Activated CD8-positive, alpha-beta memory T cell treated with anti-CD3 and anti-CD28 coated beads, Interleukin-2, amount 50 U/mL, for 4 hours (primary cell): ENCODE measurements around the gene KRTAP10-9.
"Not testable (repeated sequence)": the region's sequence is repeated elsewhere in the genome, so short reads cannot be mapped to it uniquely, and the experiment has no call there.

ENCODE experiments used
- DNase-seq: peaks from one replicate; pipeline ENCODE4 v3.0.0-alpha.2; 2020

The KRTAP10-9 gene

DNA sequence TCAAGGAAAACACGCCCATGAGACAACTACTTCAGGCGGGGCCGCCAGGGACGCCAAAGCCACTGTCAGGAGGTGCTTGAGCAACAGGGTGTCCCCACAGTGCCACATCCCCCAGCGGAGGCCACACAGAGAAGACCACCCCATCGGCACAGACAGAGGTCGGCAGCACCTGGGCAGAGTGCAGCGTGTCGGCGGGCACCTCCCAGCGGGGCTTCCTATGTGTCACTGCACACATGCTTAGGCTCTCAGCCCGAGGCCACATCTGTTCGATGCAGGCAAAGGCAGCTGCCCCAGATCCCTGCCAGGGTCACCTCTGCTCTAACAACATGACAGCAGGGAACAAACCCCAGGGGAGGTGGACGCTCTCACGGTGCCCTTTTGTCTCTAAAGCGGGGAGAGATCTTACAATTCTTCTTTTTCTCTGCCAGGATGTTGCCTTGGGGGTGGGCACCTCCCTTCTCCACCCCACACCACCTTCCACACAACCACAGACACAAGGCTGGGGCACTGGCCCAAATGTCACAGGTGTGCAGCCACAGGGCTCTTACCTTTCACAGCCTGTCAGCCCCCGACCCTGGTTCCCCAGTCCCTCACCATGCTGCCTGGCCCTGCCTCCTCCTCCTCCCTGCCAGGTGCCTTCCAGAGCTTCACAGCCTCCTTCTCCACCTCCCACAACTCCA lies 10.8 kb upstream of the KRTAP10-9 start:
- no peak for DNase-seq

DNA sequence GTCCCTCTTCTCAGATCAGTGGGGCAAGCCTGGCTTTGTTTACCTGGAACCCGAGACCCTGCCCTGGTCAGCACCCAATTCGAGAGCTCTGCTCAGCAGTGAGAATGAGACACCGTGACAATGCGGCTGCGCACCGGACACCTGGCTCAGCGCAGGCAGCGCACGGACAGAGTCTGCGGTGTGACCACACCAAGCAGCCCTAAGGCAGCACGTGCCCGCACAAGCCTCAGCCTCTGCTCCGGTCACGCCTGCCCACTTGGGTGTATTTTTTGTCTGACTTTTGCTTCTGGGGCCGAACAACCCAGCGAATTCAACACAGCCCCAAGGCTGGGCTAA lies 10.3 kb upstream of the KRTAP10-9 start:
- DNase-seq = no peak

DNA sequence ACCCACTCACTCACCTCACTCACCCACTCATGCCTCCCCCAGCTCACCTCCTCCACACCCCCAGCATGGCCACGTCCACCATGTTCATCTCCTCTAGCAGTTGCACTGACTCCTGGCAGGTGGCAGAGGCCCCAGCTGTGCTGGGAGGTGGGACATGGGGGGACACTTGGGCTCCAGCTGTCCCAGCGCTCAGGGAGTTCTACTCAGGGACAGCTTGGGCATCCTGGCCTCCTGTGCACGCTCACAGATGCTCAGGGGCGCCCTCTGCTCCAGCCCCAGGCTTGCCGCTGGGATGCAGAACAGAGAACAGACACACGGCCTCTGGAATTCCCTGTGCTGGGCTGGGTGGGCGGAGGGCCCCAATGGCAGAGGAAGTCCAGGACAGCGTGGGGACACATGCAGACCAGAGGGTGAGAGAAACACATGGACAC lies 9.8 kb upstream of the KRTAP10-9 start:
- no peak for DNase-seq

DNA sequence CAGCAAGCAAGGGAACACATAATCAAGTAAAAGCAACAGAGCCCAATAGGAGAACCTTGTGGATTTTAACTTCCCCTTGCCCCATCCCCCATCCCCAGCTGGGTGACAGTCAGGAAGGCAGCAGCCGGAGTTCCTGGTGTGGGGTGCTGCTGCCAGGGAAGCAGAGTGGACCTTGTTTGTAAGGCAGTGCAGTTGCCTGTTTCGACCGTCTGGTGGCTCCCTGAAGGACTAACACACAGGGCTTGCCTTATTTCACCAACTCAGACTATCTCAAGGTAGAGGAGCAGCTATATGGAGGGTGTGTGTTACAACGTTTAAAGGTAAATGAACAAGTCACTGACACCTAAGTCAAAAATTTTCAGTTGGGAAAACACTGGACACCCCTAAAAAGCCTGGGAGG lies 8.4 kb upstream of the KRTAP10-9 start:
- DNase-seq = no peak

DNA sequence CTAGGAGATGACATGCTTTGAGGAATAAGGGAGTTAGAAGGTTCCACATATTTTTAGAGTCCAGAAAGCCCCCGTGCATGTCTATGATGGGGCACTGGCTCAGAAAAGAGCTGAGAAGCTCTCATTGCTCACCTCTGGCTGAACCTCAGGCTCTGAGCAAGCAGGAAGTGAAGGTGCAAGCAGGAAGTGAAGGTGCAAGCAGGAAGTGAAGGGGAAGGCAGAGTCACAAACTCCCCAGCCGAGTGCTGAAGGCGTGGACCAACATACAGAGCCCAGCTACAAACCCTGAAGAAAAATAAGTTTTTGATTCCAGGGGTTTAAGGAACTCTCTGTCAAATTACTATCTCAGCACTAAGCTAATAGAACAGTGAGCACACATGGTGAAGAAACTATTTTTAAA lies 8.0 kb upstream of the KRTAP10-9 start:
- DNase-seq = peak; percentile 54

DNA sequence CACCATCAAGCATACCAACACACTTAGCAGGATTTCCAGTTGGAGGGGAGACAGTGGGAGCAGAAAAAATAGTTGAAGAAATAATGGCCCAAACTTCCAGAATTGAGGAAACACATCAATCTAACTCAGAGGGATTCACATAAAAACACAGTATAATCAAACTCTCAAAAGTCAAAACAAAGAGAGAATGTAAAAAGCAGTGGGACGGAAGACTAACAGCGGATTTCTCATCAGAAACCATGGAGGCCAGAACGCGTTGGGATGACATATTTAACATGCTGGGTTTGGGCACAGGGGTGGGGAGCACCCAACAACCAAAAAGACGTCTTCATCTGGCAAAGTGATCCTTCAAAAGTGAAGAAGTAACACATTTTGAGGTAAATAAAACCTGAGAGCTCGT lies 7.0 kb upstream of the KRTAP10-9 start:
- no peak for DNase-seq

DNA sequence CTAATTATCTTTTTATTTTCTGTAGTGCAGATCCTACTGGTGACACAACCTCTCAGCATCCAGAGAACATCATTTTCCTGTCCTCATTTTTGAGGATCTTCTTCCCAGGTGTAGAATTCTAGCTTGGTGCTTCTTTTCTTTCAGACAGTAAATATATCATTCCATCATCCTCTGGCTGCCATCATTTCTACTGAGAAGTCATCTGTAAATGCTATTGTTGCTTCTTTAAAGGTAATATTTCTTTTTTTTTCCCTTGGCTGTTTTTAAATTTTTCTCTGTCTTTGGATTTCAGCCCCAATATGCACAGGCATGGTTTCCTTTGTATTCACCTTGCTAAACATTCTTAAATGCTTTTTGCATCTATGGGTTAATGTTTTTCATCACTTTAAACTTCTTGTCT lies 3.3 kb upstream of the KRTAP10-9 start:
- no peak for DNase-seq

DNA sequence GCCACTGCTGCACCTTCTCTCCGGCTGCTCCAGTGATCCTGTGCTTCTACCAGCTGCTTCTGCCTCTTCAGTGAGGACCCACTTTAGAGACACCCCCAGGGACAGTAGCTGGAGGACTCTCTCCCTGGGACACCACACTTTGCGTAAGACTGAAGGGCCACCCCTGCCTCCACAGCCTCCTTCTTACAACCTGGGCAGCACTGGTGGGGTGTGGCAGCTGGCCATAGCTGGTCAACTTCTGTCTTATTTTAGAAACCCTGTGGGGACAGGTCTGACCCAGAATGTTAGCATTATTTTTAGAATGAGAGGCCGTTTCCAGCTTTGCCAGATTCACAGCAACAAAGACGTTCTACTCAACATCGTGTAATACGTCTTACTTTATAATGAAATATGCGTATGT lies 1.1 kb upstream of the KRTAP10-9 start:
- no peak for DNase-seq

DNA sequence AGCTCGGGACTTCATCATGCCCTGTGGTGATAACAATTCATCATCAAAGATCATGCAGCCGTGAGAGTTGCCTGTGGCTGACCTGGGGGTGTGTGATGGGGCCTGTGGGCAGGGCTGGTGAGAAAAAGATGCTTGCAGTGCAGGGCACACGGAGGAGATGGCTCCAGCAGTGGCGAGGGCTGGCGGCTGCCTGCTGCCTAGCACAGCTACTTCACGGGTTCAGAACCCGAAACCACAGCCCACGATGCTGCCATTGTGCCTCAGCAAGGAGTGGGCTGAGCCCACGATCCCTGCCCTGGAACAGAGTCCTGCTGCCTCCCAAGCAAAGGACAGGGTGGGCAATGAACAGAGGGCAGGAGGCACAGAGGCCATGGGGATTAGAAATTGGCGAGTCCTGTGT lies 631 bp upstream of the KRTAP10-9 start:
- DNase-seq = peak; percentile 20

DNA sequence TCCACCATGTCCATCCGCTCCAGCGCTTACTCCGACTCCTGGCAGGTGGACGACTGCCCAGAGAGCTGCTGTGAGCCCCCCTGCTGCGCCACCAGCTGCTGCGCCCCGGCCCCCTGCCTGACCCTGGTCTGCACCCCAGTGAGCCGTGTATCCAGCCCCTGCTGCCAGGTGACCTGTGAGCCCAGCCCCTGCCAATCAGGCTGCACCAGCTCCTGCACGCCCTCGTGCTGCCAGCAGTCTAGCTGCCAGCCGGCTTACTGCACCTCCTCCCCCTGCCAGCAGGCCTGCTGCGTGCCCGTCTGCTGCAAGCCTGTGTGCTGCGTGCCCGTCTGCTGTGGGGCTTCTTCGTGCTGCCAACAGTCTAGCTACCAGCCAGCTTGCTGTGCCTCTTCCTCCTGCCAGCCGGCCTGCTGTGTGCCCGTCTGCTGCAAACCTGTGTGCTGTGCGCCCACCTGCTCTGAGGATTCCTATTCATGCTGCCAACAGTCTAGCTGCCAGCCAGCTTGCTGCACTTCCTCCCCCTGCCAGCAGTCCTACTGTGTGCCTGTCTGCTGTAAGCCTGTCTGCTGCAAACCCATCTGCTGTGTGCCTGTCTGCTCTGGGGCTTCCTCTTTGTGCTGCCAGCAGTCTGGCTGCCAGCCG lies 409 bp downstream of the KRTAP10-9 start:
- DNase-seq = not testable (repeated sequence)

DNA sequence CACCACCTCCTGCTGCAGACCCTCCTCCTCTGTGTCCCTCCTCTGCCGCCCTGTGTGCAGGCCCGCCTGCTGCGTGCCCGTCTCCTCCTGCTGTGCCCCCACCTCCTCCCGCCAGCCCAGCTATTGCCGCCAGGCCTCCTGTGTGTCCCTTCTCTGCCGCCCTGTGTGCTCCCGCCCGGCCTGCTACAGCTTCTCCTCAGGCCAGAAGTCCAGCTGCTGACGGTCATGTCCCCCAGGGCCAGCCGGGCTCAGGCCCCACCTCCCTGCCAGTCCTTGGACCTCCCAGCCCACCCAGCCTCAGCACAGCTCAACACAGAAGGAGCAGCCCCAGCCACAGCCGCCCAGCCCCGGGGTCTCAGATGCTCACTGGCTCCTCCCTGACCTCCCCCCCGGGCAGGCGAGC lies 939 bp downstream of the KRTAP10-9 start:
- DNase-seq = not testable (repeated sequence)

DNA sequence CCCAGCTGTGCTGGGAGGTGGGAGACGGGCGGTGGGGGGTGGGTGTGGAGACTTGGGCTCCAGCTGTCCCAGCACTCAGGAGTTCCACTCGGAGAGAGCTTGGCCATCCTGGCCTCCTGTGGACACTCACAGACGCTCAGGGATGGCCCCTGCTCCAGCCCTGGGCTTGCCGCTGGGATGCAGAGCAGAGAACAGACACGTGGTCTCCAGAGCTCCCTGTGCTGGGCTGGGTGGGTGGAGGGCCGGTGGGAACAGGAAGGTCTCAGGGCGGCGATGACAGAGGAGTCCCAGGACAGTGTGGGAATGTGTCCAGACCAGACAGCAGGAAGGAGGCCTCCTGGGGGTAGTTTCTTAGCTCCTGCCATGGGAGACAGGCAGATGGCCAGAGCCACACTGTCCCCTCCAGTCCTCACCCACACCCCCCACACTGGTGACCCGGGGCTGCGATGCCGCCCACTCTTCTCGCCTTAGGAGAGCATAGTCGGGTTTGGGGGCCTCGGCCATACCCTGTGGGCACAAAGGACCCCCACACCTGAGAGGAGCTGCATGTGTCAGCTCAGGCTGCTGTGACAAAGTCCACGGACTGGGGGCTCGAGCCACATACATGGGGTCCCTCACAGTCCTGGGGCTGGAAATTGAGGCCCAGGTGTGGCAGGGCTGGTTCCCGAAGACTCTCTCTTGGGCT lies 2.0 kb downstream of the KRTAP10-9 start:
- no peak for DNase-seq

DNA sequence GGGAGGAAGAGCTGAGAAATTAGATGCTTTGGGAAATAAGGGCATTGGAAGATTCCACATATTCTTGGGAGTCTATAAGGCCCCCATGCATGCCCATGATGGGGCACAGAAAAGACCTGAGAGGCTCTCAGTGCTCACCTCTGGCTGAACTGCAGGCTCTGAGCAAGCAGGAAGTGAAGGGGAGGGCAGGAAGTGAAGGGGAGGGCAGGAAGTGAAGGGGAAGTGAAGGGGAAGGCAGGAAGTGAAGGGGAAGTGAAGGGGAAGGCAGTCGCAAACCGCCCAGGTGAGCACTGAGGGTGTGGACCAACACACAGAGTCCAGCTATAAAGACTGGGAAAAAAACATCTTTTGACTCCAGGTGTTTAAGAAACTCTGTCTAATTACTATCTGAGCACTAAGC lies 3.5 kb downstream of the KRTAP10-9 start:
- DNase-seq = no peak

DNA sequence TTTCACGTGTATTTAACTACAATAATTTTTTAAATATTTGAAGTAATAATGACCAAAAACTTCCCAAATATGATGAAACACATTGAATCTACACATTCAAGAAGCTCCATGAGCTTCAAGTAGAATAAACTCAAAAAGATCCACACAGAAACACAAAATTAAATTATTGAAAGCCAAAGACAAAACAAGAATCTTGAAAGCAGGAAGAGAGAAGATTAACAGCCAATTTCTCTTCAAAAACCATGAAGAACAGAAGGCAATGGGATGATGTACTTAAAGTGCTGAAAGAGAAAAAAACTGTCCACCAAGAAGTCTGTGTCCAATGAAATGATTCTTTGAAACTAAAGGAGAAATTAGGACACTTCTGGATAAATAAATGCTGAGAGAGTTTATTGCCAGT lies 5.2 kb downstream of the KRTAP10-9 start:
- DNase-seq = no peak

DNA sequence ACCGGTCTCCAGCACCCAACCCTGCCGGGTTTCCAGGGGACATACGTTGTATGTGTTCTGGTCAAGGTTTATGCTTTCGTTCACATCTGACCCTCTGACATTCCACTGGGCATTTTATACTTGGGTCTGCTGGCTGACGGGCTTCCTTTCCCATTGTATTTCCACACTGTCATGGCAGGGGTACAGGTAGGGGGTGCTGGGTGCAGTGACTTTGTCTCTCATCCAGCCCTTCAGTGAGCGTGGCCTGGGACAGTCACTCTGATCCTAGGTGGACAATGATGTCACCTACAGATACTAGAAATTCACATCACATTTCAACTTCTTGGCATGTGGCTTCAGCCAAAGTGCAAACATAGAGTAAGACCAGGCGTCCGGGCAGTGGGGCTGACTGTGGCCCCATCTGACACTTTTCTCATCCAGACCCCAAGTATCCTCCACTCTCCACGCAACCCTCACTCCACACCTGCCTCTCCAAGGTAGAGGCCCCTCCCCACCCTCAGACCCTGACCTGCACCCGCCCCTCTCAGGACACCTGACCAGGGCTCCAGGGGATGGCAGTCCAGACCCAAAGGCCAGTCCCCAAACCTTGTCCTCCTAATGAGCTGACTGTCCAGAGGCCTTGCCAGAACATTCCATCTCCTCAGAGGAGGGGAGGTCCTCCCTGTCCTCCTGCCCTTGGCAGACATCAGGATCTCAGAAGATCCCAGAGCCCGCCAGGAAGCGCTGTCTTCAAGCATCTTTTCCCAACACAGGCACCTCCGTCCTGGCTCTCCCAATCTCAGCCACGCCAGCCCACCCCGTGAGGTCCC lies 9.5 kb downstream of the KRTAP10-9 start:
- DNase-seq = no peak

DNA sequence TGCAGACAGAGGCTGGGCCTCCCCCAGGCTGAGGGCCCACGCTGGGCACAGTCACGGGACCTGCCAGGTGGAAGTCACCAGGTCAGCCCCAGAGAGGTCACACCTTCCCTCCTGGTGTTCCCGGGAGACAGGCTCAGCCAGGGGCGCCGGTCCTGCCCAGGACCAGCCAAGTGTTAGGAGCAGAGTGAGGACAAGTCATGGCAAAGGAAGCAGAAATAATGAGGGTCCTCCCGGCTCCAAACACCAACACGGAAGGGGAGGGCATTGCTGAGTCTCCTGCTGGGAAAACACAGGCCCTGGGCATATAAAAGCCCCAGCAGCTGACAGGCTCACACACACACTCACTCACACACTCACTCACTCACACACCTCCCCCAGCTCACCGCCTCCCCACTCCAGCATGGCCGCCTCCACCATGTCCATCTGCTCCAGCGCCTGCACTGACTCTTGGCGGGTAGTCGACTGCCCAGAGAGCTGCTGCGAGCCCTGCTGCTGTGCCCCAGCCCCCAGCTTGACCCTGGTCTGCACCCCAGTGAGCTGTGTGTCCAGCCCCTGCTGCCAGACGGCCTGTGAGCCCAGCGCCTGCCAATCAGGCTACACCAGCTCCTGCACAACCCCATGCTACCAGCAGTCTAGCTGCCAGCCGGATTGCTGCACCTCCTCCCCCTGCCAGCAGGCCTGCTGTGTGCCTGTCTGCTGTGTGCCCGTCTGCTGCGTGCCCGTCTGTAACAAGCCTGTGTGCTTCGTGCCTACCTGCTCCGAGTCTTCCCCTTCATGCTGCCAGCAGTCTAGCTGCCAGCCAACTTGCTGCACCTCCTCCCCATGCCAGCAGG lies 10.3 kb downstream of the KRTAP10-9 start, which contains the start of gene KRTAP10-10:
TSS of gene KRTAP10-10 (plus strand) at position 339 of the 833 bp plus-strand sequence. CDS start at position 401, 62 bp downstream.
- DNase-seq = no peak

DNA sequence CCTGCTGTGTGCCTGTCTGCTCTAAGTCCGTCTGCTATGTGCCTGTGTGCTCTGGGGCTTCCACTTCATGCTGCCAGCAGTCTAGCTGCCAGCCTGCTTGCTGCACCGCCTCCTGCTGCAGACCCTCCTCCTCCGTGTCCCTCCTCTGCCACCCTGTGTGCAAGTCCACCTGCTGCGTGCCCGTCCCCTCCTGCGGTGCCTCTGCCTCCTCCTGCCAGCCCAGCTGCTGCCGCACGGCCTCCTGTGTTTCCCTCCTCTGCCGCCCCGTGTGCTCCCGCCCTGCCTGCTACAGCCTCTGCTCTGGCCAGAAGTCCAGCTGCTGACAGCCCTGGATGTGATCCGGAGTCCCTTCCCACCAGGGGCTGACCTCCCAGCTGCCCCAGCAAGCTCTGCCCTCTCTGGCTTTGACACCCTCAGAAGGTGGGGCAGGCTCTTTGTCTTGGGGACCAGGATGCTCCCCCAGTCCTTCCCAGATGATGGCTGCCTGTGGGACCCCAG lies 11.0 kb downstream of the KRTAP10-9 start:
- DNase-seq = not testable (repeated sequence)

DNA sequence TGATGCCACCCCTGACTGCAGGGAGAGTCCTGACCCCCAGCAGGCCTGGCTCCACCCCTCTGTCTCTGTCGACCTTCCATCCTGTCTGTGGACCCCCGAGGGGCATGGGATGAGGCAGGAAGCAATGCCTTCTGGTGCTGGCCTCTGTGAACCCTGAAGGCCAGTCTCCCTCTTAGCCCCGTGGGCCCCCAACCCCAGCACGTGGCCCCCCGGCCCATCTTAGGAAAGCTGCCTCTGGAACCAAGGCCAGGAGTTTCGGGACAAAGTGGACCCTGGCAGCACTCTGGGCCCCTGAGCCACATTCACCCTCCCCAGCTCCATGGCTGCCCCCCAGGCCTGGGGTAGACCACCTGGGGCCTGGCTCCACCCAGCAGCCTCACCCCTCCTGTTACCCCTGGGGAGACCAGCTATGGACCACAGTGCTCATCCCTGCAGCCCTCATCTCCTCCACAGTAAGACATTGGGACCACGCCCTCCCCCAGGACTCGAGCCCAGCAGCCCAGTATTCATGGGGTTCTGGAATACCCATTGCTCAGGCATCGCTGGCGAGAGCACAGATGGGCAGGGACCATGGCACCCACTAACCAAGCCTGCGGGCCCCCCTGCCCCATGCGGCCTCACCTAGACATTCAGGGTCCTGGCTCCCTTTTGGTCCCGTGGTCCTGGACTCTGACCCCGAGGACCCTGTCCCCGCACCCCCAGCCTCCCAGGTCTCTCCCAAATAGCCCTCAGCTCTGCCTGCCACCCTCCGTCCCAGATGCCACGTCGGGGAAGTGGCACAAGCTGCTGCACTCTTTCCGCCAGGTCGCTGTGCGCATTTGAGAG lies 11.8 kb downstream of the KRTAP10-9 start:
- not testable (repeated sequence) for DNase-seq

DNA sequence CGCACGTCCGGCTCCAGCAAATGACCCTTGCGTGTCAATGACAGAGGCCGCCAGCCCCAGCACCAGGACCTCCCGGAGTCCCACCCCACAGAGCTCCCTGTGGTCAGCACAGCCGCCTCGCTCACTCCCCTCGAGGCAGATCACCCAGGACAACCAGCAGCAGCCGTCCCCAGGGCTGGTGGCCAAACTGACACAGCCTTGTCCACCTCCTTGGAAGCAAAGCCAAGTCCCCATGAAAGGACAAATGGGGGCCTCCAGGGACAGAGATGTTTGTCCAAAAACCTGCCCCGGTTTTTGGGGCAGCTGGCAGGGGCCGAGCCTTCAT lies 12.4 kb downstream of the KRTAP10-9 start:
- no peak for DNase-seq

DNA sequence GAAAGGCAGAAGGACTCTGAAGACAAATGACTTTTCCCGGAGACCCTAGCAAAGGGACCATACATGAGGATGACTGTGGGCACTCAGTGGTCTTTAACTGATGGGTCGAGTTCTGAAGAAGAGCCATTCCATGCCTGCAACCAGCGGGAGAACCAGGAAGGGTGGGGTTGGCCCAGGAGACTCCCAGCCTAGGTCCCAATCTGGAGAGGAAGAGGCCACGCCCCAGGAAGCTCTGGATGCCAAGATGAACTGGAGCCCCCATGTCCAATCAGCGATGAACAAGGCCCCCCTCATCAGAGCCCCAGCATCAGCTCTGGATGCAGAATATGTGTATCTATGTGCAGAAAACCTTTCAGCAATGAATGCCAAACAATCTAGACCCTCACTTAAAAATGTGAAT lies 13.9 kb downstream of the KRTAP10-9 start:
- DNase-seq = no peak

DNA sequence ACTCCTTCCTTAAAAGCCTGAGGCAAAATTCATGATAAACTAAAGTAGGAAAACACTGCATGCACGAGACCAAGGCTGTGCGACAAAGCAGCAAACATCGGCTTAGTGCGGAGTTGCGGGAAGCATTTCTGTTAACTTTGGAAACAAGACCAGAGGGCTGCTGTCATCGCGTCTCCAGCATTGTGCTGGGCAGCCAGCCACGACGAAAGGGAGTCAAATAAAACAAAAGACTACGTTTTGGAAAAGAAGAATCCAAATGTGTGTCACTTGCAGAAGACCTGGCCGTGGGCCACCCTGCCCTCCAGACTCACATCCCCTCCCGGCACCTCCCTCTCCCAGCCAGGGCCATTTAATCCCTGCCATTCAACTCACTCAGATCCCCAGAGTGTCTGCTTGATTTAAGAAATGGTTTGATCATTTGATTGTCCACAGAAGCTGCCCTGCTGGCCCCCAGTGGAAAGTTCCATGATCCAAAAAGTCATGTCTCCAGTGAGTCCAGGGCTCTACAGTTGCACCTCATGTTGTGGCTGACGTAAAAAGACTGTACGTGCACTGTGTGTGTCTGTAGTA lies 16.9 kb downstream of the KRTAP10-9 start:
- DNase-seq = no peak
